HepG2 (cell line): Measurements from ENCODE around the gene ANKRD55. TPM values are rescaled to one million over a fixed set of nuclear protein-coding genes. Genes with fewer than 3 reads are reported as not detected.

Experiments
- CSRNP2 ChIP-seq: sonication (generic); formaldehyde crosslinking; conservative IDR thresholded peaks from 2 replicates; pipeline ENCODE4 v1.8.0; 2022; ENCODE audit warnings: low read depth, missing genetic modification reagents
- PRPF4 ChIP-seq: fragments of 200-400 bp; formaldehyde crosslinking; IDR thresholded peaks from 2 replicates; pipeline ENCODE4 v1.6.1; 2016; ENCODE audit warnings: low read length, low read depth; ENCODE audit not compliant: poor library complexity, severe bottlenecking
- ZNF407 ChIP-seq: sonication (generic); formaldehyde crosslinking; IDR thresholded peaks from one replicate; pipeline ENCODE4 v1.5.1; 2020; ENCODE audit warnings: mild to moderate bottlenecking, missing genetic modification reagents; ENCODE audit errors: not compliant biosample characterization
- ZNF816 ChIP-seq: sonication (generic); formaldehyde crosslinking; IDR thresholded peaks from 2 replicates; pipeline ENCODE4 v1.8.0; 2022; ENCODE audit warnings: missing genetic modification reagents, mild to moderate bottlenecking, borderline replicate concordance
- polyA plus RNA-seq, 8 experiments: library from polyadenylated mRNA; depleted of rRNA in 3 of 8; stranded (reverse) in 7 of 8; unstranded in 1 of 8; fragments of >200 nt; fragmentation: Illumina TruSeq in 4 of 8; extraction: Trizol in 4 of 8; gene quantifications; 2 replicates each; pipeline versions ENCODE4 v1.2.1 to v1.2.3, GENCODE V29; 2011 to 2016; ENCODE audit warnings: low read depth in 4 of 8, missing spikeins in 1 of 8, mixed read lengths in 1 of 8; ENCODE audit not compliant: insufficient read depth in 1 of 8
- total RNA-seq, 5 experiments: library from RNA; depleted of rRNA; stranded (reverse); fragments of >200 nt; fragmentation: Illumina TruSeq; extraction: Trizol; gene quantifications; 2 replicates each; pipeline ENCODE4 v1.2.3, GENCODE V29; 2016; ENCODE audit warnings: low read depth in 1 of 5
- TF ChIP-seq, protein P1 (sequence below): sonication (generic); formaldehyde crosslinking; IDR thresholded peaks from 2 replicates; pipeline ENCODE4 v1.4.0; 2020; ENCODE audit warnings: missing genetic modification reagents
- TF ChIP-seq, protein P2 (sequence below): IDR thresholded peaks from 2 replicates; pipeline ENCODE4 v1.6.1; 2018; ENCODE audit warnings: missing genetic modification reagents

The ANKRD55 gene
- total and polyA plus RNA-seq, 2 of the 13 experiments (the other 11 are each of a cell fraction or from before 2014, with no cell fraction given): 0.11 to 0.28 TPM

DNA sequence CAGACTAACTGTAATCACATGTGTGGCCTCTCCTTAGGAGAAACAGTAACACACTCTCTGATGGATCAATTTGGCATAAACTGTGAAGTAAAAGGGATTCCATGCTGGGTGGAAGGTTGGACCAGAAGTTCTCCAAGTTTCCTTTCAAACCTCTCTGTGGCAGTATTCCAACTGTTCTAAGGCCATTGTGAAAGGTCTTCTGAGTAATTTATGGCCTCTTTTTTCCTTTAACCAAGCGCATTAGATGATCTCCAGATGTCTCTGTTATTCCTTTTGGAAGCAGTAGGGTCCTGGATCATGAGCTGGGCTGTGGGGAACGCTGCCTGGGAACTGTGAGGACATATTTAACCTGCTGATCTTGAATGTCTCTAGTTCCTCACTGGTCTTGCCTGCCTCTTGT lies 157.8 kb downstream of the ANKRD55 start (continued):
- TF ChIP-seq ZNF407 (CRISPR knock-in tag) (no peak), ZNF816 (CRISPR knock-in tag) (no peak), CSRNP2 (CRISPR knock-in tag) (no peak), PRPF4 (no peak)
- TF ChIP-seq, protein P1, sequence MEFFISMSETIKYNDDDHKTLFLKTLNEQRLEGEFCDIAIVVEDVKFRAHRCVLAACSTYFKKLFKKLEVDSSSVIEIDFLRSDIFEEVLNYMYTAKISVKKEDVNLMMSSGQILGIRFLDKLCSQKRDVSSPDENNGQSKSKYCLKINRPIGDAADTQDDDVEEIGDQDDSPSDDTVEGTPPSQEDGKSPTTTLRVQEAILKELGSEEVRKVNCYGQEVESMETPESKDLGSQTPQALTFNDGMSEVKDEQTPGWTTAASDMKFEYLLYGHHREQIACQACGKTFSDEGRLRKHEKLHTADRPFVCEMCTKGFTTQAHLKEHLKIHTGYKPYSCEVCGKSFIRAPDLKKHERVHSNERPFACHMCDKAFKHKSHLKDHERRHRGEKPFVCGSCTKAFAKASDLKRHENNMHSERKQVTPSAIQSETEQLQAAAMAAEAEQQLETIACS (CRISPR knock-in tag): no peak
- TF ChIP-seq, protein P2, sequence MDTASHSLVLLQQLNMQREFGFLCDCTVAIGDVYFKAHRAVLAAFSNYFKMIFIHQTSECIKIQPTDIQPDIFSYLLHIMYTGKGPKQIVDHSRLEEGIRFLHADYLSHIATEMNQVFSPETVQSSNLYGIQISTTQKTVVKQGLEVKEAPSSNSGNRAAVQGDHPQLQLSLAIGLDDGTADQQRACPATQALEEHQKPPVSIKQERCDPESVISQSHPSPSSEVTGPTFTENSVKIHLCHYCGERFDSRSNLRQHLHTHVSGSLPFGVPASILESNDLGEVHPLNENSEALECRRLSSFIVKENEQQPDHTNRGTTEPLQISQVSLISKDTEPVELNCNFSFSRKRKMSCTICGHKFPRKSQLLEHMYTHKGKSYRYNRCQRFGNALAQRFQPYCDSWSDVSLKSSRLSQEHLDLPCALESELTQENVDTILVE: no peak
- TF ChIP-seq, all 625 proteins: peak for 0
